Subcutaneous adipose tissue (tissue), 4 donors: ENCODE results near the gene PEX10. TPM values are rescaled to one million over a fixed set of nuclear protein-coding genes. Genes with fewer than 3 reads are reported as not detected.

Experiments used
- total RNA-seq, 4 donors: library from RNA; depleted of rRNA; stranded (reverse); fragments of >200 nt; gene quantifications; one replicate each; pipeline ENCODE4 v1.1.0, GENCODE V29; 2016
- TF ChIP-seq, protein P1 (sequence below): fragments of 450-650 bp; IDR thresholded peaks from one replicate; pipeline ENCODE4 v1.5.1; 2016; ENCODE audit warnings: low read depth, mild to moderate bottlenecking, control low read depth, antibody characterized with exemption, moderate library complexity

The PEX10 gene
- total RNA-seq, 4 donors from 2014 or later: 16.0 to 45.0 (median 27.3) TPM

DNA sequence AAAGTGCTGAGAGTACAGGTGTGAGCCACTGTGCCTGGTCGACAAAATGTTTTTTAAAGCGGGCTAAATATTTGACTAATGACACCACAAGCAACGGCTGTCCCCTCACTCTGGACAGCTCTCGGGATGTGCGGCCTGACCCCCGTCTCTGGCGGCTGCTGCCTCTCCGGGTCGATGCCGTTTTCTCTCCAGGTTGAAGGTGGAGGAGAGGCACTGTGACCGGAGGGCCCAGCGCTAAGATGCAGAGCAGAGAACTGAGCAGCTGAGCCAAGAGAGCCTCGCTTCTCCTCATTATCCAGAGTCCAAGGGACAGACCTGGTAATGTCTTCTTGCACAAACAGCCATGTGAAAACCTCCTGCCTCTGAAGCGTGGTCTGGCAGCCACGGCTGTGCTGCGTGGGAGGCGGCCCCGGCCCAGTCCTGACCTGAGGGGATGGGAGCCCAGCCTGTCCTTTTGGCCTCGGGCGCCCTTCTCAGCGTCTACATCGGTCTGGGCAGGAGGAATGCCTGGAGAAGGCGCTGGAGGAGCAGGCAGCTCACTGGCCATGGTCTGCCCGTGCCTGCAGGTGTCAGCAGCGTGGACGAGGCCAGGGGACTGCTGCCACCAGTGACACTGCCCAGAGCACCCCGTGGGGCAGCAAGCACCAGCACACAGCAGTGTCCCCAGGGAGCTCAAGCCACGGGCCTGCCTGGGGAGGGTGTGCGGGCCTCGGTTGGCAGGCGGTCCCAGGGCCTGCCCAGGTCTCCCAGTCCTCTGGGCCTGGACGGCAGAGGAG, 31.4 kb downstream of the PEX10 start:
- TF ChIP-seq, protein P1, sequence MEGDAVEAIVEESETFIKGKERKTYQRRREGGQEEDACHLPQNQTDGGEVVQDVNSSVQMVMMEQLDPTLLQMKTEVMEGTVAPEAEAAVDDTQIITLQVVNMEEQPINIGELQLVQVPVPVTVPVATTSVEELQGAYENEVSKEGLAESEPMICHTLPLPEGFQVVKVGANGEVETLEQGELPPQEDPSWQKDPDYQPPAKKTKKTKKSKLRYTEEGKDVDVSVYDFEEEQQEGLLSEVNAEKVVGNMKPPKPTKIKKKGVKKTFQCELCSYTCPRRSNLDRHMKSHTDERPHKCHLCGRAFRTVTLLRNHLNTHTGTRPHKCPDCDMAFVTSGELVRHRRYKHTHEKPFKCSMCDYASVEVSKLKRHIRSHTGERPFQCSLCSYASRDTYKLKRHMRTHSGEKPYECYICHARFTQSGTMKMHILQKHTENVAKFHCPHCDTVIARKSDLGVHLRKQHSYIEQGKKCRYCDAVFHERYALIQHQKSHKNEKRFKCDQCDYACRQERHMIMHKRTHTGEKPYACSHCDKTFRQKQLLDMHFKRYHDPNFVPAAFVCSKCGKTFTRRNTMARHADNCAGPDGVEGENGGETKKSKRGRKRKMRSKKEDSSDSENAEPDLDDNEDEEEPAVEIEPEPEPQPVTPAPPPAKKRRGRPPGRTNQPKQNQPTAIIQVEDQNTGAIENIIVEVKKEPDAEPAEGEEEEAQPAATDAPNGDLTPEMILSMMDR: no peak

DNA sequence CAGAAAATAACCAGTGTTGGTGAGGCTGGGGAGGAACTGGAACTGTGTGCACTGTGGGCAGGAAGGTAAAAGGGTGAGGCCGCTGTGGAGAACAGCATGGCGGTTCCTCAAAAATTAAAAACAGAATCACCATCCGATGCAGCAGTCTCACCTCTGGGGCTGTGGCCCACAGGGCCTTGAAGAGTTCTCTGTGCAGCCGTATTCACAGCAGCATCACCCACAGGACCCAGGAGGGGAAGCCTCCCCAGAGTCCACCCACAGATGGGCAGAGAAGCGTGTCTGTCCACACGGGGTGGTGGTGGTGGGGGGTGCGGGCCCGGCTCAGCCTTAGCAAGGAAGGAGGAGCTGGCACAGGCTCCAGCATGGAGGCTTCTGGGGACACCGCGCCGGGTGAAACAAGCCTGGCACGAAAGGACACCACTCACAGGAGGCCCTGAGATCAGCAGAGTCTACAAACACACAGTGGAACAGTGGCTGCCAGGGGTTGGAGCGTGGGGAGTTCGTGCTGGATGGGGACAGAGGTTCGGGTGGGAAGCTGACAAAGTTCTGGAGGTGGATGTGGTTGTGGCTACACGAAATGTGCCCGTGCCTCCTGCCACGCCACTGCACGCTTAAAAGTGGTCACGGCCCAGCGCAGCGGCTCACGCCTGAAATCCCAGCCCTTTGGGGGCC, 32.5 kb downstream of the PEX10 start:
- TF ChIP-seq, protein P1: no peak

DNA sequence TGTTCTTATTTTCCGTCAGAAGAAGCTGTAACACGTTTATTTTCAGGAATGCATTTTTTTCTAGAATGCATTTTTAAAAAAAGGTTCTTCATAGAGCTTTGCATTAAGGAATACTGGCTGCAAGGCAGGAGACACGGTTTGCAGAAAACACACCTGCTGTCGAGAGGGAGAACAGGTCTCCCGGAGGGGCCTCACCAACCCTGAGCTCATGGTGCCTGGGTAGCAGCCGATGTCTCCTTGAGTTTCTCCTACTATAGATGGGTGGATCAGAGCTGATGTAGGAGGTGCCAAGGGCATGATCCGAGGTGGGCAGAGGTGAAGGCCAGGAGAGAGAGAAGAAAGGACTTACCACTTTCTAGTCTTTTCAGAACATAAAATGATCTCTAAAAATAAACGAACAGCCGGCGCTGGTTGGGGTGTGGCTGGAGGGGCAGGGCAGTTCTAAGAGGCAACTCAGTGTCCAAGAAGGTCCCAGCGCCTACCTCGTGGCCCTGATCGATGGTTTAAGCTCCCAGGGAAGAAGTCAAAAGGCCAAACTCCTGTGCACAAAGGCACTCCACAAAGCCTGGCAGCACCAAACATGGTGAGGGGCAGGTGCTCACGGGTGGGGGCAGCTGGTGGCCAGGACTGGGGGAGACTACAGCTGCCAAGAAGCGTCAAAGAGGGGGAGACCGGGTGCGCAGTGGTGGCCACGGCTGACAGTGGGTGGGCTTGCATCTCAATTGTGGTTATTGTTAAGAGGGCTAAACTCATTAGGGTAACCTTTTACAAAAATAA, 33.2 kb downstream of the PEX10 start:
- TF ChIP-seq, protein P1: no peak

DNA sequence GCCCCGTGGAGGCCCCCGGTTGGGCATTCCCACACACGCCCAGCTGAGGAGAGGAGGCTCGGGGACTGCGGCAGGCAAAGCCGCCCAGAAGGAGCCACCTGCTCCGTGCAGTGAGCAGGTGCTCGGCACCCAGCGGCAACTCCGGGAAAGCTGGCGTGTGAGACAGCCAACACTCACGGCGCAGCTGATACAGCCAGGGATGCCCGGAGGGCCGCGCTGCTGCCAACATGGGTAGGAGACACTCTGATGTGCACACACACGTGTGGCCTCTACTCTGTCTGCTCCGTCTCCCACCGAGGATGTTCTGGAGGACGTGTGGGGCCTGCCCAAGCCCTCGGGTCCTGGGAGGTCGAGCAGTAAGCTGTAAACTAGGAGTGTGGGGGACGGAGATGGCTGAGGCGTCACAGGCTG, 33.9 kb downstream of the PEX10 start:
- TF ChIP-seq, protein P1: no peak

GRCh38 chr1:2377751-2378440, 34.5 kb downstream of the PEX10 start:
- TF ChIP-seq, protein P1: no peak

DNA sequence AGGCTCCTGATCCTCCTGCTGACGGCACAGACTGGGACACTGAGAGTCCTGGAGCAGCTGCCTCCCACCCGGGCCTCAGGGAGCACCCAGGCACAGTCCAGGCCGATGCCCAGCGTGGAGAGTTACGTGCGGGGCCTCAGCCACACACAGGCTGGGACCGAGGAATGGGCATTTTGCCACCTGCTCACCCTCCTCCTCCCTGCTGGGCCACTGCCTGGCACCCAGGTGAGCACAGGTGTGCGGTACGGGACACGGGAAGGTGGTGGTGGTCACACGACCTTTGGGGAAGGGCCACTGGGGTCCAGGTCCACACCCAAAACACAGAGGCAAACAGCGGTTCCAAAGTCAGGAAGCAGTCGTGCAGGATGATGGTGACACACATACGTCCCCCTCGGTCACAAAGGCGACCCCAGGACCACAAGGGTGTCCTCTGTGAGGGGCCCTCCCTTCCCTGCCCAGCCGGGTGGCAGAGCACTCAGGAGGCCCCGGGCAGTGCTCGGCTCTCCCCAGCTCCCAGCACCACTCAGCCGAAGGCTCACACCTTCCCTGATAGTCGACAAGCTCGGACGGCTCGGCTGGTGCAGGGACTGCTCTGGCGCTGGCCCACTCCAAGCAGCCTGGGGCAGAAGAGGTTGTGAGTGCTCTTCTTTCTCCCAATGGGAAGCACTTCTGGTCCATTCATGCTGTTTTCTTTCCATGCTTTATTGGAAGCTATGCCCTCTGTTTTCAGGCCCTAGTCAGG, 35.3 kb downstream of the PEX10 start:
- TF ChIP-seq, protein P1: no peak
